Measurements from ENCODE around the gene WDR19. TPM values are rescaled to one million over a fixed set of nuclear protein-coding genes. Genes with fewer than 3 reads are reported as not detected.
"Not testable (repeated sequence)": the region's sequence is repeated elsewhere in the genome, so short reads cannot be mapped to it uniquely, and the experiment has no call there.

WDR19 gene
- polyA plus RNA-seq (2013, experiment 1 of 2), result 42.0 TPM
- 44.5 TPM for polyA plus RNA-seq (2013, experiment 2 of 2)

- Histone ChIP-seq H3K27me3 (ENCODE audit: control insufficient read depth in 3 of 3, insufficient read depth in 3 of 3, low read depth in 1 of 3, low read length in 3 of 3) (no peaks in the 10 kb centered on the region), H3K9me3 (replicated peaks in 1 of 2; ENCODE audit: control insufficient read depth in 2 of 2, insufficient read depth in 1 of 2, low read depth in 1 of 2, low read length in 2 of 2) (no peaks in the 10 kb centered on the region), H3K4ac (ENCODE audit: low read length) (no peak within 1 kb of the TSS), H2BK5ac (ENCODE audit: low read length) (no peak within 1 kb of the TSS), H2AFZ (ENCODE audit: low read length) (peak within 1 kb of the TSS; percentile 95), H2BK12ac (ENCODE audit: low read length) (no peak within 1 kb of the TSS), H4K91ac (ENCODE audit: low read depth, low read length, poor library complexity) (no peak within 1 kb of the TSS), H3K4me3 (ENCODE audit: low read length in 2 of 2) (peak within 1 kb of the TSS; percentile 87 to 96), H3K23ac (ENCODE audit: low read depth, low read length, poor library complexity) (no peak within 1 kb of the TSS), H4K8ac (ENCODE audit: low read depth, low read length) (no peak within 1 kb of the TSS), H3K79me1 (ENCODE audit: low read depth, low read length) (no peaks in the 10 kb centered on the region), H3K27ac (replicated peaks; ENCODE audit: low read length) (no peak within 1 kb of the TSS), H3K18ac (ENCODE audit: low read length) (peak within 1 kb of the TSS; percentile 22), H3K9ac (ENCODE audit: low read depth, low read length, poor library complexity) (peak within 1 kb of the TSS; percentile 85), H3K14ac (ENCODE audit: low read length) (no peak within 1 kb of the TSS), H3K36me3 (replicated peaks in 1 of 2; ENCODE audit: control insufficient read depth in 2 of 2, insufficient read depth in 2 of 2, low read length in 2 of 2) (peaks cover 0 to 6% of the 10 kb centered on the region in 2 donors), H3K4me2 (ENCODE audit: insufficient read depth, low read length, poor library complexity, severe bottlenecking) (peak within 1 kb of the TSS; percentile 84), H2BK120ac (ENCODE audit: low read depth, low read length) (no peak within 1 kb of the TSS), H2BK15ac (ENCODE audit: low read length) (no peak within 1 kb of the TSS), H3K4me1 (ENCODE audit: control insufficient read depth in 2 of 2, insufficient read depth in 1 of 2, low read depth in 1 of 2, low read length in 2 of 2) (no peaks in the 10 kb centered on the region), H2AK5ac (ENCODE audit: low read depth, low read length) (no peak within 1 kb of the TSS)
- no CpG with 5 or more reads among the region's 48 CpGs for WGBS, 2 donors (ENCODE audit: extremely low coverage in 2 of 2, insufficient read length in 2 of 2, insufficient replicate concordance in 1 of 2)
- DNase-seq (ENCODE audit: low spot score), result peak; percentile 98
Observed at GRCh38 chr4:39181905-39182638, at the start of gene WDR19. WDR19 (plus strand) TSS chr4:39182529; CDS start chr4:39182558, 29 bp downstream.

GRCh38 chr4:39133623-39134022, 48.7 kb upstream of the WDR19 start:
- H3K23ac ChIP-seq (ENCODE audit: low read depth, low read length, poor library complexity), result no peak overlapping the region
- H2AK5ac ChIP-seq (ENCODE audit: low read depth, low read length), result no peak overlapping the region
- peaks cover 0 to 2% of the 10 kb centered on the region in 2 donors for H3K9me3 ChIP-seq (replicated peaks in 1 of 2; ENCODE audit: control insufficient read depth in 2 of 2, insufficient read depth in 1 of 2, low read depth in 1 of 2, low read length in 2 of 2)
- H3K4me2 ChIP-seq (ENCODE audit: insufficient read depth, low read length, poor library complexity, severe bottlenecking), result no peak overlapping the region
- no peak for DNase-seq (ENCODE audit: low spot score)
- H2BK15ac ChIP-seq (ENCODE audit: low read length), result no peak overlapping the region
- H2AFZ ChIP-seq (ENCODE audit: low read length), result no peak overlapping the region
- H2BK12ac ChIP-seq (ENCODE audit: low read length), result no peak overlapping the region
- no peak overlapping the region for H3K9ac ChIP-seq (ENCODE audit: low read depth, low read length, poor library complexity)
- H3K36me3 ChIP-seq (replicated peaks in 1 of 2; ENCODE audit: control insufficient read depth in 2 of 2, insufficient read depth in 2 of 2, low read length in 2 of 2), result no peaks in the 10 kb centered on the region
- H3K79me1 ChIP-seq (ENCODE audit: low read depth, low read length), result no peaks in the 10 kb centered on the region
- no peak overlapping the region for H3K14ac ChIP-seq (ENCODE audit: low read length)
- H3K27ac ChIP-seq (replicated peaks; ENCODE audit: low read length), result no peak overlapping the region
- H2BK120ac ChIP-seq (ENCODE audit: low read depth, low read length), result no peak overlapping the region
- no peak overlapping the region for H3K4ac ChIP-seq (ENCODE audit: low read length)
- H2BK5ac ChIP-seq (ENCODE audit: low read length), result no peak overlapping the region
- no CpG with 5 or more reads among the region's 3 CpGs for WGBS, 2 donors (ENCODE audit: extremely low coverage in 2 of 2, insufficient read length in 2 of 2, insufficient replicate concordance in 1 of 2)
- no peak overlapping the region for H3K18ac ChIP-seq (ENCODE audit: low read length)
- H3K4me3 ChIP-seq (ENCODE audit: low read length in 2 of 2), result no peak overlapping the region
- H3K4me1 ChIP-seq (ENCODE audit: control insufficient read depth in 2 of 2, insufficient read depth in 1 of 2, low read depth in 1 of 2, low read length in 2 of 2), result peaks cover 5 to 7% of the 10 kb centered on the region in 2 donors
- H4K8ac ChIP-seq (ENCODE audit: low read depth, low read length), result no peak overlapping the region
- no peak overlapping the region for H4K91ac ChIP-seq (ENCODE audit: low read depth, low read length, poor library complexity)
- no peaks in the 10 kb centered on the region for H3K27me3 ChIP-seq (ENCODE audit: control insufficient read depth in 3 of 3, insufficient read depth in 3 of 3, low read depth in 1 of 3, low read length in 3 of 3)

- no peak overlapping the region for H3K4ac ChIP-seq (ENCODE audit: low read length)
- no peak overlapping the region for H3K4me3 ChIP-seq (ENCODE audit: low read length in 2 of 2)
- H3K27ac ChIP-seq (replicated peaks; ENCODE audit: low read length), result no peak overlapping the region
Observed at GRCh38 chr4:39134683-39135306, 47.5 kb upstream of the WDR19 start.

GRCh38 chr4:39138227-39138626, 44.1 kb upstream of the WDR19 start:
- H3K27ac ChIP-seq (replicated peaks; ENCODE audit: low read length); H3K4me1 ChIP-seq (ENCODE audit: control insufficient read depth in 2 of 2, insufficient read depth in 1 of 2, low read depth in 1 of 2, low read length in 2 of 2); H4K8ac ChIP-seq (ENCODE audit: low read depth, low read length); H3K23ac ChIP-seq (ENCODE audit: low read depth, low read length, poor library complexity); H2BK120ac ChIP-seq (ENCODE audit: low read depth, low read length); H2AK5ac ChIP-seq (ENCODE audit: low read depth, low read length); H3K18ac ChIP-seq (ENCODE audit: low read length); DNase-seq (ENCODE audit: low spot score); H2BK15ac ChIP-seq (ENCODE audit: low read length); H3K9ac ChIP-seq (ENCODE audit: low read depth, low read length, poor library complexity); H3K4me3 ChIP-seq (ENCODE audit: low read length in 2 of 2); H2AFZ ChIP-seq (ENCODE audit: low read length); H3K79me1 ChIP-seq (ENCODE audit: low read depth, low read length); H2BK5ac ChIP-seq (ENCODE audit: low read length); H3K4me2 ChIP-seq (ENCODE audit: insufficient read depth, low read length, poor library complexity, severe bottlenecking); H4K91ac ChIP-seq (ENCODE audit: low read depth, low read length, poor library complexity); H3K4ac ChIP-seq (ENCODE audit: low read length); H2BK12ac ChIP-seq (ENCODE audit: low read length); H3K9me3 ChIP-seq (replicated peaks in 1 of 2; ENCODE audit: control insufficient read depth in 2 of 2, insufficient read depth in 1 of 2, low read depth in 1 of 2, low read length in 2 of 2); H3K36me3 ChIP-seq (replicated peaks in 1 of 2; ENCODE audit: control insufficient read depth in 2 of 2, insufficient read depth in 2 of 2, low read length in 2 of 2); H3K27me3 ChIP-seq (ENCODE audit: control insufficient read depth in 3 of 3, insufficient read depth in 3 of 3, low read depth in 1 of 3, low read length in 3 of 3); H3K14ac ChIP-seq (ENCODE audit: low read length): not testable (repeated sequence)
- no CpG with 5 or more reads among the region's 3 CpGs for WGBS, 2 donors (ENCODE audit: extremely low coverage in 2 of 2, insufficient read length in 2 of 2, insufficient replicate concordance in 1 of 2)

More at GRCh38 chr4:39134683-39135306, 47.5 kb upstream of the WDR19 start:
- H2BK5ac ChIP-seq (ENCODE audit: low read length), result no peak overlapping the region
- H3K14ac ChIP-seq (ENCODE audit: low read length), result no peak overlapping the region
- H3K23ac ChIP-seq (ENCODE audit: low read depth, low read length, poor library complexity), result no peak overlapping the region
- no peaks in the 10 kb centered on the region for H3K36me3 ChIP-seq (replicated peaks in 1 of 2; ENCODE audit: control insufficient read depth in 2 of 2, insufficient read depth in 2 of 2, low read length in 2 of 2)
- H3K18ac ChIP-seq (ENCODE audit: low read length), result no peak overlapping the region
- H2BK120ac ChIP-seq (ENCODE audit: low read depth, low read length), result no peak overlapping the region
- H3K79me1 ChIP-seq (ENCODE audit: low read depth, low read length), result no peaks in the 10 kb centered on the region
- no peak for DNase-seq (ENCODE audit: low spot score)
- no peak overlapping the region for H2BK12ac ChIP-seq (ENCODE audit: low read length)
- H3K4me1 ChIP-seq (ENCODE audit: control insufficient read depth in 2 of 2, insufficient read depth in 1 of 2, low read depth in 1 of 2, low read length in 2 of 2), result peaks cover 5 to 7% of the 10 kb centered on the region in 2 donors
- no peak overlapping the region for H3K9ac ChIP-seq (ENCODE audit: low read depth, low read length, poor library complexity)
- no peak overlapping the region for H2AK5ac ChIP-seq (ENCODE audit: low read depth, low read length)
- H4K91ac ChIP-seq (ENCODE audit: low read depth, low read length, poor library complexity), result no peak overlapping the region
- WGBS, 2 donors (ENCODE audit: extremely low coverage in 2 of 2, insufficient read length in 2 of 2, insufficient replicate concordance in 1 of 2), result no CpG with 5 or more reads among the region's 2 CpGs
- peaks cover 0 to under 1% of the 10 kb centered on the region in 2 donors for H3K9me3 ChIP-seq (replicated peaks in 1 of 2; ENCODE audit: control insufficient read depth in 2 of 2, insufficient read depth in 1 of 2, low read depth in 1 of 2, low read length in 2 of 2)
- peak overlapping the region; percentile 81 for H2AFZ ChIP-seq (ENCODE audit: low read length)
- no peak overlapping the region for H2BK15ac ChIP-seq (ENCODE audit: low read length)
- H3K27me3 ChIP-seq (ENCODE audit: control insufficient read depth in 3 of 3, insufficient read depth in 3 of 3, low read depth in 1 of 3, low read length in 3 of 3), result no peaks in the 10 kb centered on the region
- no peak overlapping the region for H4K8ac ChIP-seq (ENCODE audit: low read depth, low read length)
- no peak overlapping the region for H3K4me2 ChIP-seq (ENCODE audit: insufficient read depth, low read length, poor library complexity, severe bottlenecking)

All from neuronal stem cell (in vitro differentiated cells).